ENCODE results near the gene CNN2.

Gene CNN2

DNA sequence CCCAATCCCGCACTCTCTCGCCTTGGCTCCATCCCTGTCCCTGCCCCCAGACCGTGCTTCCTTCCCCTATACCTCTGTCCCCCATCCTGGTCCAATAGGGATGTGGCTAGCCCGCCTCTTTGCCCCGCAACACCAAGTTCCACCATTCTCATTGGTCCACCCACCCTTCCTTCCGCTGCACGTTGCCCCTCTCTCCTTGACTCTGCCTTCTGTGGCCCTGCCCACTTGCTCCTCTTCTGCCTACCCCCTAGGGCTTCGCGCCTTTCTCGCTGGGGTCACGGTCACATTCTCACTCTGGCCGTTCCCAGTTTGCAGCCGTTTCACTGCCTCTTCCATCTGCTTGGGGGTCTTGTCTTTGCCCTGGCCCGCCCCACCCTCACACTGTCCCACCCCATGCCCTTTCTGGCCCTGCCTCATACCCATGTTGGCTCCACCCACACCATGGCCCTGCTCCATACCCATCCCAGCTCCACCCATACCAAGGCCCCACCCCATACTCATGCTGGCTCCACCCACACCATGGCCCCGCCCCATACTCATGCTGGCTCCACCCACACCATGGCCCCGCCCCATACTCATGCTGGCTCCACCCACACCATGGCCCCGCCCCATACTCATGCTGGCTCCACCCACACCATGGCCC lies 36.1 kb downstream of the CNN2 start:
- no peaks in the 10 kb centered on the region for H3K27me3 ChIP-seq (ENCODE audit: insufficient read depth, poor library complexity, severe bottlenecking)
- no peak overlapping the region for H3K27ac ChIP-seq (replicated peaks)
- TF ChIP-seq, protein P1, sequence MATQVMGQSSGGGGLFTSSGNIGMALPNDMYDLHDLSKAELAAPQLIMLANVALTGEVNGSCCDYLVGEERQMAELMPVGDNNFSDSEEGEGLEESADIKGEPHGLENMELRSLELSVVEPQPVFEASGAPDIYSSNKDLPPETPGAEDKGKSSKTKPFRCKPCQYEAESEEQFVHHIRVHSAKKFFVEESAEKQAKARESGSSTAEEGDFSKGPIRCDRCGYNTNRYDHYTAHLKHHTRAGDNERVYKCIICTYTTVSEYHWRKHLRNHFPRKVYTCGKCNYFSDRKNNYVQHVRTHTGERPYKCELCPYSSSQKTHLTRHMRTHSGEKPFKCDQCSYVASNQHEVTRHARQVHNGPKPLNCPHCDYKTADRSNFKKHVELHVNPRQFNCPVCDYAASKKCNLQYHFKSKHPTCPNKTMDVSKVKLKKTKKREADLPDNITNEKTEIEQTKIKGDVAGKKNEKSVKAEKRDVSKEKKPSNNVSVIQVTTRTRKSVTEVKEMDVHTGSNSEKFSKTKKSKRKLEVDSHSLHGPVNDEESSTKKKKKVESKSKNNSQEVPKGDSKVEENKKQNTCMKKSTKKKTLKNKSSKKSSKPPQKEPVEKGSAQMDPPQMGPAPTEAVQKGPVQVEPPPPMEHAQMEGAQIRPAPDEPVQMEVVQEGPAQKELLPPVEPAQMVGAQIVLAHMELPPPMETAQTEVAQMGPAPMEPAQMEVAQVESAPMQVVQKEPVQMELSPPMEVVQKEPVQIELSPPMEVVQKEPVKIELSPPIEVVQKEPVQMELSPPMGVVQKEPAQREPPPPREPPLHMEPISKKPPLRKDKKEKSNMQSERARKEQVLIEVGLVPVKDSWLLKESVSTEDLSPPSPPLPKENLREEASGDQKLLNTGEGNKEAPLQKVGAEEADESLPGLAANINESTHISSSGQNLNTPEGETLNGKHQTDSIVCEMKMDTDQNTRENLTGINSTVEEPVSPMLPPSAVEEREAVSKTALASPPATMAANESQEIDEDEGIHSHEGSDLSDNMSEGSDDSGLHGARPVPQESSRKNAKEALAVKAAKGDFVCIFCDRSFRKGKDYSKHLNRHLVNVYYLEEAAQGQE (IDR thresholded peaks at IDR 0.05; ENCODE audit: insufficient replicate concordance, low read depth), result no peak
- TF ChIP-seq POLR2AphosphoS5 (IDR thresholded peaks at IDR 0.05; ENCODE audit: low read depth) (no peak), GABPA (IDR thresholded peaks at IDR 0.05; ENCODE audit: low read depth) (no peak), SPI1 (IDR thresholded peaks at IDR 0.05; ENCODE audit: borderline replicate concordance, low read depth) (no peak)
- TF ChIP-seq, protein P2, sequence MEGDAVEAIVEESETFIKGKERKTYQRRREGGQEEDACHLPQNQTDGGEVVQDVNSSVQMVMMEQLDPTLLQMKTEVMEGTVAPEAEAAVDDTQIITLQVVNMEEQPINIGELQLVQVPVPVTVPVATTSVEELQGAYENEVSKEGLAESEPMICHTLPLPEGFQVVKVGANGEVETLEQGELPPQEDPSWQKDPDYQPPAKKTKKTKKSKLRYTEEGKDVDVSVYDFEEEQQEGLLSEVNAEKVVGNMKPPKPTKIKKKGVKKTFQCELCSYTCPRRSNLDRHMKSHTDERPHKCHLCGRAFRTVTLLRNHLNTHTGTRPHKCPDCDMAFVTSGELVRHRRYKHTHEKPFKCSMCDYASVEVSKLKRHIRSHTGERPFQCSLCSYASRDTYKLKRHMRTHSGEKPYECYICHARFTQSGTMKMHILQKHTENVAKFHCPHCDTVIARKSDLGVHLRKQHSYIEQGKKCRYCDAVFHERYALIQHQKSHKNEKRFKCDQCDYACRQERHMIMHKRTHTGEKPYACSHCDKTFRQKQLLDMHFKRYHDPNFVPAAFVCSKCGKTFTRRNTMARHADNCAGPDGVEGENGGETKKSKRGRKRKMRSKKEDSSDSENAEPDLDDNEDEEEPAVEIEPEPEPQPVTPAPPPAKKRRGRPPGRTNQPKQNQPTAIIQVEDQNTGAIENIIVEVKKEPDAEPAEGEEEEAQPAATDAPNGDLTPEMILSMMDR (IDR thresholded peaks at IDR 0.05; ENCODE audit: insufficient read depth, low read length), result no peak
- no peak overlapping the region for H3K4me3 ChIP-seq (replicated peaks; ENCODE audit: insufficient read depth, low read length)
- no peak for DNase-seq (ENCODE audit: low read depth in 1 of 2, low spot score in 1 of 2)

DNA sequence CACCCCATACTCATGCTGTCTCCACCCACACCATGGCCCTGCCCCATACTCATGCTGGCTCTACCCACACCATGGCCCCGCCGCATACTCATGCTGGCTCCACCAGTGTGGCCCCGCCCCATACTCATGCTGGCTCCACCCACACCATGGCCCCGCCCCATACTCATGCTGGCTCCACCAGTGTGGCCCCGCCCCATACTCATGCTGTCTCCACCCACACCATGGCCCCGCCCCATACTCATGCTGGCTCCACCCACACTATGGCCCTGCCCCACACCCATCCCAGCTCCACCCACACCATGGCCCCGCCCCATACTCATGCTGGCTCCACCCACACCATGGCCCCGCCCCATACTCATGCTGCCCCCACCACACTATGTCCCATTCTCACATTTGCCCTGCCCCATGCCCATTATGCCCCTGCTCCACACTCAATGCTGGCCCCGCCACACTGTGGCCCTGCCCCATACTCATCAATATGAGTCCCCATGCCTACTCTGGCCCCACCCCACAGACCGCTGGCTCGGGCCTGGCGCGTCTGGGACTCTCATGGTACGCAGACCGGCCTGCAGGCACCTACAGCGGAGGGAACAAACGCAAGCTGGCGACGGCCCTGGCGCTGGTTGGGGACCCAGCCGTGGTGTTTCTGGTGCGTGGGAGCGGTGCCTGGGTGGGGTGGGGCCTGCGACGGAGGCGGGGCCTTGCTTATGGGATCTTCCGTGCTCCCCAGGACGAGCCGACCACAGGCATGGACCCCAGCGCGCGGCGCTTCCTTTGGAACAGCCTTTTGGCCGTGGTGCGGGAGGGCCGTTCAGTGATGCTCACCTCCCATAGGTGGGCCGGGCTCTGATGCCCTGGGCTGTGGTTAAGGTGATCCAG lies 36.9 kb downstream of the CNN2 start:
- H3K4me3 ChIP-seq (replicated peaks; ENCODE audit: insufficient read depth, low read length), result no peak overlapping the region

More for the DNA sequence above, 36.9 kb downstream of the CNN2 start:
- no peak for DNase-seq (ENCODE audit: low read depth in 1 of 2, low spot score in 1 of 2)
- Histone ChIP-seq H3K27ac (replicated peaks) (no peak overlapping the region), H3K27me3 (ENCODE audit: insufficient read depth, poor library complexity, severe bottlenecking) (no peaks in the 10 kb centered on the region)
- TF ChIP-seq, protein P2 (IDR thresholded peaks at IDR 0.05; ENCODE audit: insufficient read depth, low read length), result no peak
- TF ChIP-seq, protein P1 (IDR thresholded peaks at IDR 0.05; ENCODE audit: insufficient replicate concordance, low read depth), result no peak
- TF ChIP-seq GABPA (IDR thresholded peaks at IDR 0.05; ENCODE audit: low read depth), result no peak
- TF ChIP-seq SPI1 (IDR thresholded peaks at IDR 0.05; ENCODE audit: borderline replicate concordance, low read depth), result no peak
- TF ChIP-seq POLR2AphosphoS5 (IDR thresholded peaks at IDR 0.05; ENCODE audit: low read depth), result no peak

Measured in HL-60 (cell line).